Measurements from ENCODE around the gene OPALIN. TPM values are rescaled to one million over a fixed set of nuclear protein-coding genes. Genes with fewer than 3 reads are reported as not detected.

The OPALIN gene
- total RNA-seq, 1 donor from 2014 or later = not detected

DNA sequence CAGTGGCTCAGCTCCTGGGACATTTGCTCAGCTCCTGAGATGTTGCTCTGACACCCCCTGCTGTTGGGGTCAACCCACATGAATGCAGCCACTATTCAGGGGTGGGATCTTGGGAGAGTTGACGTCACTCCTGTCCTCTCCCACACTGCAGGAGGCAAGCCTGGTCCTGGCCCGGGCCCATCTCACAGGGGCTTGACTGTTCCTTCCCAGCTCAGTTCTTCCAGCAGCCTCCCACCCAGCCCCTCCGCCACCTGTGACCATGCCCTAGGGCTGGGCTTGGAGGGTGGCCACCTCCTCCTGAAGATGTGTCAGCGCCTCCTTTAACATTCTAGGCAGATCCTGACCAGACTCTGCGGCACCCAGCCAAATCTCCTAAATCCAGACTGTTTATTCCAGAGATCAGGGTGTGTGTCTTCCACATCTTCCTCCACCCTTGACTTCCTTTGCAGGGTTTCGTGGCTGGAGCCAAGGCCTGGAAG is 19.1 kb upstream of the OPALIN start:
- ATAC-seq = peak; percentile 63
- DNase-seq (ENCODE audit: missing footprints) = peak; percentile 73
- intact Hi-C loops (cut with DNase I) = loop anchor here (5.0 to 10.0 kb wide), 3 partner anchors 179 to 647 kb away; no protein-coding TSS in a partner anchor

DNA sequence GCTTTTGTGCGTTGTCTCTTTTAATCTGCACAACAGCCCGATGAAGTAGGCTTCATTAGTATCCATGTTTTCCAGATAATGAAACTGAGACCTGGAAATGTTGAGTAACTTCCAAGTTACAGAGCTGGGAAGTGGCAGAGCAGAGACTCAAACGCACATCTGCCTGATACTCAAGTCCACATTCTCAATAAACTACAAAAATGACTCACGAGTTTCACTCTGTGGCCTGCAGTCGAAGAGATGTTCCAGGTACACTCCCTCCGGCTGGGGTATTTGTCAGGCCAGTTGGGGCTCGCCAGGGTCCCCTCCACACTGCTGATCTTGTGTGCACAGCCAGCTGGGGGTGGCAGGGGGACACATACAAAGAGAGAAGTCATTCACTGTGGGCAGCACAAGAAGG is 17.7 kb upstream of the OPALIN start:
- ATAC-seq = no peak
- no peak for DNase-seq (ENCODE audit: missing footprints)
- intact Hi-C loops (cut with DNase I) = loop anchor here (5.0 to 10.0 kb wide), 3 partner anchors 181 to 648 kb away; no protein-coding TSS in a partner anchor

DNA sequence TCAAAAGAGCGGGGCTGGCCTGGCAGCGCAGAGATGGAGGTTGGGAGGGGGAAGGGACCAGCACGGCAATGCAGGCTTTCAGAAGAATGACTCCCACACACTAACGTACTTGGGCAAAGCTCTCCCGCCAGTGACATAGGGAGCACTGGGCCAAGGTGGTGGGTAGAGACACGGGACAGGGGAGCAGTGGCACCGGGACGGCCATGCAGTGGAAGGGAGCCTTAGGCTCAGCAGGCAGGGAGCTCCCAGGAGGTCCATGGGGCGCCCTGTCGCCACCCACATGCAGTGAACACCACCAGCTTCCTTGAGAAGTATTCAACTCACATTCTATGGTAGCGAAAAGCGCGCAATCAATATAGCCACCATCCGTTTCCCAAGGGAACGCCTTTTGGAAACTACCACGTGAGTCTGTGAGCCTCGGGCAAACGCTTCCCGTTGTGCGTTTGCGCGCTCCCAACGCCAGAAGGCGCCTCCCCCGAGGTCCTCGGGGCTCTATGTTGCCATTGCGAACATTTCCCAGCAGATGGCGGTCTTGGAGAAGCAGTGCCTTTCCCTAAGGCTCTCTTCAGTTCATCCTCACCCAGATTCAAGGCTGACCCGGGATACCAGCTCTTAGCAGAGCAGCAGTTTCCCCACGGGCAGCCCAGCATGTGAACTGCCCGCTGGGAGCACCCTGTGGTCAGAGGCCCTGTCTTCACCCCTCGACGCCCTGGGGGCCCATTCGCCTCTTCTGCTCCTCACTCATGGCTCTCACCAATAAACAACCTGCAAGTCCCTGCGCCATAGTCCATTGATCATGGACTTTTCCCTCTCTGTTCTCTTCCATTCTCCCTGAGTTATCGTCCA is 16.4 kb upstream of the OPALIN start:
- peak; percentile 85 for DNase-seq (ENCODE audit: missing footprints)
- intact Hi-C loops (cut with DNase I) = loop anchor here (1.0 to 10.0 kb wide), 5 partner anchors 138 to 650 kb away; partner anchors contain the start of genes LCOR and TLL2
- ATAC-seq = peak; percentile 85

DNA sequence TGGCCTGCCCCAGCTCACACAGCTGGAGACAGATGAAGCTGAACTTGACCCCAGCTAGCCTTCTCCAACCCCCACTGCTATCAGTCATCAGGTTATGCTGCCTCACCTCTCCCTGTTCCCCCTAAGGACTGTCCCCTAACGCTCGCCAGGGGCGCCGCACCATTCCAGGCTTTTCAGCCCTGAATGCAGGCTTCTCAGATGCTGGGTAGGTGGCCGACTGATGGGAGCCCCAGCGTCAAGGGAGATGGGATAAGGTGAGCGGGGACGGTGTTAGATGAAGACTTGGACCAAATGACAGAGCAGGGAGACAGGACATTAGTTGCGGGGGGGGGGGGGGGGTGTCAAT is 15.8 kb upstream of the OPALIN start:
- ATAC-seq = no peak

DNA sequence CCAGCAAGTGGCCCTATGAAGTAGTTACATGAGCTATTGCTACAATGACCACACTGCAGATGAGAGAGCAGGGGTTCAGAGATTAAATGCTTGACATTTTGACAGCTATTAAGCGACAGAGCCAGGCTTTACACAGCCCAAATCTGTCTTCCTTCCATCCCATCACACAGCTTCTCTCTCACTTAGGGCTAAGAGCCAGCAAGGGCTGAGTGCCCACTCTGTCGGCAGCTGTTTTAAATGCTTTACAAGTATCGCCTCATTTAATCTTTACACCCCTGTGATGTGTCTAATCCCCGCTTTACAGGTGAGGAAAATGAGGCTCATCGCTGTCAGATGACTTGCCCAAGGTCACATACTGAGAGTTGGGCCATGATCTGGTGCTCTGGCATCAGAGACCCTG is 15.2 kb upstream of the OPALIN start:
- intact Hi-C loops (cut with DNase I) = loop anchor here (5.0 to 10.0 kb wide), 2 partner anchors 458 to 651 kb away; partner anchors contain the start of gene LCOR
- DNase-seq (ENCODE audit: missing footprints) (no peak), ATAC-seq (no peak)

More for the DNA sequence above, 15.8 kb upstream of the OPALIN start:
- intact Hi-C loops (cut with DNase I) = loop anchor here (5.0 to 10.0 kb wide), 2 partner anchors 458 to 650 kb away; partner anchors contain the start of gene LCOR
- no peak for DNase-seq (ENCODE audit: missing footprints)

DNA sequence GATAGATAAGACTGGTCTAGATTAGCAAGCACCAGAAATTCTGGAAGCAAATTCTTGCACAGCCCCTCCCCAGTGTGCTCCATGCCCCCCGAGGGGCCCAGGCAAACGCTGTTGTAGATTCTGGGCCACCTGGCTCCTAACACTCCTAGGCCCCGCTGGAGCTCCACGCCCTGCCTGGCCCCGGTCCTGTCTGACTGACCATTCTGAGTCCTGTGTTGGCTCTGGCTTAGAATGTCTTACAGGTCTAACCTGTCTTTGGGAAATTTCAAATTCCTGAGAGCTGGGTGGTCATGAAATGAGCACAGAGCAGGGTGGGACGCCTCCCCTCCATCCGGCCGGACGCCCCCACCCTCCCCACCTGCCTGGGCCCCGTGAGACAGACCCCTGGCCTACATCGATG is 12.6 kb upstream of the OPALIN start:
- DNase-seq (ENCODE audit: missing footprints) = no peak
- intact Hi-C loops (cut with DNase I) = loop anchor here (5.0 to 10.0 kb wide), 2 partner anchors 461 to 653 kb away; partner anchors contain the start of gene LCOR
- ATAC-seq = no peak

DNA sequence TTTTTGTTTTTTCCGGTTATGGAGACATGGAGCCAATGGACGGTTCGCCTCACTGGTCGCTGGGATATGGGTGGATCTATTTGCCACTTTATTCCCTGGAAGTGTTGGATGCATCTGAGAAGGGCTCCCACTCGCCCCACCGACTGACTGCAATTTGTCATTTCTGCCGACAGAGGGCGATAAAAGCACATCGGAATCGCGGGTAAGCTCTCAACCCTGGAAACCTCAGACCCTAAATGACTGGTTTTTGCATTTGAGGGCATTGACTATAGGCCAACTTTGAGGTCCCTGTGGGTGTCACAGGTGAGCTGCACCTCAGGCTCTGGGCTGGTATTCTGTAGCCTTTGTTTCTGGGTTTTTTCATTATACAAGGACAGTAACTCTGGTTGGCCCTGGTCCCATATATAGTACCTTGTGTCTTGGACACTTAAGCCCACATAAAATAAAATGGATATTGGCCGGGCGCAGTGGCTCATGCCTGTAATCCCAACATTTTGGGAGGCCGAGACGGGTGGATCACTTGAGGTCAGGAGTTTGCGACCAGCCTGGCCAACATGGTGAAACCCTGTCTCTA is 11.9 kb upstream of the OPALIN start:
- no peak for DNase-seq (ENCODE audit: missing footprints)
- intact Hi-C loops (cut with DNase I) = loop anchor here (5.0 to 10.0 kb wide), 2 partner anchors 462 to 654 kb away; partner anchors contain the start of gene LCOR
- ATAC-seq = no peak

DNA sequence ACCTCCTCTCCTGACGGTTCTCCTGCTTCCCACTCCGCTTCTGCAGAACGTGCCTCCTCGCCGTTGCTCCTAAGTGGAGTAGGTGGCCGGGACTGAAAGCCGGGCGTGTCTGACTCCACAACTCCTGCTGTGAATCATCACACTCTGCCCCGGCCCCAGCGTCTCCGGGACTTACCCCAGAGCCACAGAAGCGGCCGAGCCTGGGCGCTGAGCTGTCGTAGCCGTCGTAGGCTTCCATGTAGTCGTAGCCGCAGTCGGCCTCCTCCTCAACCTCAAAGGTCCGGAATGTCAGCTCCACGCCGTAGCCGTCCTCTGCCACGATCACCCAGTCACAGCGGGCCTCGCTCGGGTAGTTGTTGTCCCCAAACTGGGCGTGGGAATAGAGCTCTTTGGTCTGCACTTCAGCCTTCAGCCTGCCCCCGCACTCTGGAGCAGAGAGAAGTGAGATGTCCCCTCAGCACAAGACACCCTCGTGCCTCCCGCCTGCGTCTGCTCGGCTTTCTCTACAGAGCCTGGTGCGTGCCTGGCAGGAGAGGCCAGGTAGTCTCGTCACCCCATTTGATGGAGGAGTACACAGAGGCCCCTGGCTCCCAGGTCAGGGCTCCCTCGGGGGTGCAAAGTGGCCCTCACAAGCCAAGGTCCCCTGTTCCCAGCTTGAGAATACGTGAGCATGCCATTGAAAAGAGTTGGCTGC is 11.2 kb upstream of the OPALIN start:
- ATAC-seq = no peak
- intact Hi-C loops (cut with DNase I) = loop anchor here (5.0 to 10.0 kb wide), 2 partner anchors 462 to 655 kb away; partner anchors contain the start of gene LCOR
- DNase-seq (ENCODE audit: missing footprints) = no peak

DNA sequence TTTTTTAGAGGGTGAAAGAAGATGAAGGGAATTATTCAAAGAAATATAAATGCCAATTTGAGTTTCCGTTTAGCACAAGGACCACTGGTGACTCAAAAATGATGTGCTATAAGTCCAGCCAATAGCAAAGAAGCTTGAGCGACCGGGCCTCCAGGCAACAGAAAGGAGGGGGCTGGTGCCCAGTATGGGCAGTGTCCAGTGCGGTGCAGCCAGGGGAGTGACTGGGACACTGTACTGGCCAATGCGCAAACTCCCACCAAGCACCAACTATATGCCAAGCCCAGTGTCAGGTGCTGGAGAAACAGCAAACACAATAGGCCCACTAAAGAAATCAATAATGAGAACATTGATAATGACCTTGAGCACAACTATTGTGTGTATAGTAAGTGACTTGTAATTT is 10.2 kb upstream of the OPALIN start:
- intact Hi-C loops (cut with DNase I) = no loop called here
- ATAC-seq (no peak), DNase-seq (ENCODE audit: missing footprints) (no peak)

DNA sequence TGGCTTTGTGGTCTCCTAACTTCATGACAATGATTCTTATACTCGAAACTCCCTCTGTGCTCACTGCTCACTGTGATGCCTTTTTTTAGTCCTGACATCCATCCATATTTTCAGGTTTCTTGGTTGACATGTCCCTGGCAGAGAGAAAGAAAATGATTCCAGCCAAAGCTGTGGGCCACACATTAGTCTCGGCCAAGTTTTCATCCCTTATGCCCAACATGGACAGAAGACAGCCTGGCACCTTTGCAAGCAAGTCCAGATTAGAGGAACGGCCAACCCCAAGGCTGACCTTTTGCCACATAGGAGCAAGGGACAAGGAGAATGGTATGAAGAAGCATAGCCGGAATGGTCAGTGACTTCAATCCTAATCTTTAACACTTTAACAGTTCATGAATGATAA is 8.7 kb upstream of the OPALIN start:
- ATAC-seq (peak; percentile 77), DNase-seq (ENCODE audit: missing footprints) (no peak)
- intact Hi-C loops (cut with DNase I) = no loop called here

DNA sequence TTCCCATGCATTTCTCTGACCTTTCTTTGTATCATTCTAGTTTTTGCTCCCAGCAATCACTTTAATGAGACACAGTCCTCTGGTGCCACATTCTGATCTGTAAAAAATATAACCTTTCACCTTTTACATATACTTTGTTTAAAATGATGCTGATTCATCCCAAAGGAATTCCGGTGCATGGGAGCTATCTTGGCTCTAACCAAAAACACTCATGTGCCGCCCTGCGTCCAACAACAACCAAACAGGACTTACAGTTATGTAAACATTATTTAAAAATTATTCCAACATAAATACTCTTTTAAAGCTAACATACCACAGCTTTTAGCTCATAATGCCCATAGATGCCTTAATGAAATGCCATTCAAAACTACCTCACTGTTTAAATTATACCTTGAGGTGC is 7.7 kb upstream of the OPALIN start:
- ATAC-seq (no peak), DNase-seq (ENCODE audit: missing footprints) (no peak)
- intact Hi-C loops (cut with DNase I) = no loop called here

DNA sequence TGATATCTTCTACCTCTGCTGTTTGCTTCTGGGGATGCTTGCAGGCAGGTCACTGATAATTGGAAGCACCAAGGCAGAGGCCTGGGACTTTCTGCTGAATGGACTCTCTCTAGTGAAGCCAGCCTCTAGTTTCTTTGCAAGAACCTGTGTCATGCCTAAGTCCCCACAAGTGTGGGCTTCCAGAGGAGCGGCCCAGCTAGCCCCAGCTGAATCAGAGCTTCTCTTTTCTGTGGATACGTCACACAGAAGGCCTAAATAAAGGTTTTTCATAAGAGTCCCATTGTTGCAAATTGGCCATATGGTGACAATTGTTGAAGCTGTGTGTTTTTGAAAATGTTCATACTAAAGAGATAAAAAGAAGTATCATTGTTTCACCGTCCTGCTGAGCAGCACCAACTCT is 6.8 kb upstream of the OPALIN start:
- intact Hi-C loops (cut with DNase I) = no loop called here
- no peak for DNase-seq (ENCODE audit: missing footprints)
- ATAC-seq = no peak

DNA sequence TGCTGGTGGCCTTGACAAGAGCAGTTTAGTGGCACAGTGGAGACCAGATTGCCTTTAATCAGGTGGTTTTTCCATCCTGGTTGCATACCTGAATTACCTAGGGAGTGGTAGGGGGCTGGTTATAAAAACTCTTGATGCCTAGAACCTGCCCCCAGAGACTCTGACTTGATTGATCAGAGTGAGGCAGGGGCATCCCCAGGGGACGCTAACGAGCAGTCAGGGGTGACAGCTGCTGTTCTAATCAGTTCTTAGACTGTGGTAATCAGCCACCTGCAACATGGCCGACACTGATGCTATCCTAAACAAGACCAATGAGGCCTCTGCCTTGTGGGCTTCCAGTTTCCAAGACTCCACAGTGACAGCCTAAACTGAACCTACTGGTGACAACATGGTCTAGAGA is 2.0 kb upstream of the OPALIN start:
- DNase-seq (ENCODE audit: missing footprints) = no peak
- intact Hi-C loops (cut with DNase I) = no loop called here
- no peak for ATAC-seq

DNA sequence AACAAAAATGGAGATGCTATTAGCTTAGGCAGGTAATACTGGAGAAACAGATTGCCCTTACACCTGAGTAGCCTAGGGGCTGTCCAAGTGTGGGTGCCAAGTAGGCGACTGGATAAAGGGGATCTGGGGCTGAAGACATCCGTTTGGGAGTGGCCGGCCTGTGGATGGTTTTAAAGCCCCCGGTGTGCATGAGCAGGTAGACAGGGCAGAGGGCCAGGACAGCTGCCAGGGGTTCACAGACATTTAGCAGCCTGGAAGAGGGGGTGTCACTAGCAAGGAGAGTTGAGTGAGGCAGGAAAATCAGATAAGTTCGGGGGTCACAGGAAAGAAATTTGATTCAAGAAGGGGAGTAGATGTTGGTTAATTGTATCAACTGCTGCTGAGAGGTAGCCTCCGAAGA is 1.5 kb upstream of the OPALIN start:
- ATAC-seq (no peak), DNase-seq (ENCODE audit: missing footprints) (no peak)
- intact Hi-C loops (cut with DNase I) = no loop called here

DNA sequence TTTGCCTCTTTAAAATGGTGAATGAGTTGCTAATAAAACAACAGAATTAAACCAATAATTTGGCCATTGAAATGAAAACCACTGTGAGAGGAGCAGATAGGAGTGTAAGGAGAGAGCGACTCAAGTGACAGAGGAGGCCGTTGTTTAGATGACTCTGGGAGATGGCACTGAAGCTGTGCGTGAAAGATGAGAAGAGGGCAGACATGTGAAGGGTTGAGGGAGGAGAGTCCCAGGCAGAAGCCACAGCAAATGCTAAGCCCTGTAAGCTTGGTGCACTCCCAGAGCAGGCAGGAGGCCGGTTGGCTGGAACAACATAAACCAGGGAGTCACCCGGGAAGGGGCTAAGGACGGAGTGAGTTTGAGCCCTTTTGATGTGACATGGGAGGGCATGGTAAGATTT is 814 bp upstream of the OPALIN start:
- intact Hi-C loops (cut with DNase I) = no loop called here
- DNase-seq (ENCODE audit: missing footprints) (no peak), ATAC-seq (no peak)

DNA sequence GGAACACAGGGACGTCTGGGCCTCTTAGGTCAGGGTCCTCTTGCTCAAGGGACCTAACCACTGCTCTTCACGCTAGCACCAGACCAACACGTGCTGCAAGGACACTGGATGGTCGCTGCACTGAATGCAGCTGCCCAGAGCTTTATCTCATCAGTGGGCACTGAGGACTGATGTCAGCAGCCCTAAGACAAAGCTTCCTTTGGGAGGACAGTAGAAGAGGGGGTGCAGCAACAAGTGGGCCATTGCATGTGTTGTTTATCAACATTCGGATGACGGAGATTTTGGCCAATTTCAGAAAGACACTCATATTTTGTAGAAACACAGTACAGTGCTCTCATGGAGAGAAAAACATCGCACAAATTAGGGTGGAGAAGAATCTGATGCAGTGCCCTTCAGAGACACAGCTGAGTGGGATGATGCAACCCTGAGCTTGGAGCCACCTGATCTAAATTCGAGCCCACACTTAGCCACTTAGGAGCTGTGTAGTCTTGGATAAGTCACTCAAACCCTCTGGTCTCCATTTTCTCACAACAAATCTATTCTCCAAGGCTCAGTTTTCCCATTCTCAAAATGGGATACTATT is 1.7 kb downstream of the OPALIN start:
- no peak for ATAC-seq

DNA sequence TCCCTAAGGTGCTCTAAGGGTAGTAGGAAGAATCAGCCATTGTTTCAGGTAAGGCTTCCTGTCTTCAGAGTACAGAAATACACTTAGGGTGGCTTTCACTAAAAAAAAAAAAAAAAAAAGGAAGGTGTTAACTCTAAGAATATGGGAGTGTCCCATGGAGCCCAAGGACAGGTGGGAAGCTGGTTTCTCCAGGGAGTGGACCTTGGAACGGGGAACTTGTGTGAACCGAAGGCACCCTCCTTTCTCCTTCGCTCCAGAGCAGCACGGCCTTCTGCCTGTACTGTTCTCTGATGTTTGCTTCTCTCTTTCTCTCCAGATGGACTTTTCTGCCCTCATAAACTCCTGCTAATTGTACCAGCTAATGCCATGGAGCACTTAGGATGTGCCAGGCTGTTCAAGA is 6.2 kb downstream of the OPALIN start:
- intact Hi-C loops (cut with DNase I) = no loop called here
- ATAC-seq = no peak
- no peak for DNase-seq (ENCODE audit: missing footprints)

More for the DNA sequence above, 1.7 kb downstream of the OPALIN start:
- intact Hi-C loops (cut with DNase I) = no loop called here
- DNase-seq (ENCODE audit: missing footprints) = no peak

DNA sequence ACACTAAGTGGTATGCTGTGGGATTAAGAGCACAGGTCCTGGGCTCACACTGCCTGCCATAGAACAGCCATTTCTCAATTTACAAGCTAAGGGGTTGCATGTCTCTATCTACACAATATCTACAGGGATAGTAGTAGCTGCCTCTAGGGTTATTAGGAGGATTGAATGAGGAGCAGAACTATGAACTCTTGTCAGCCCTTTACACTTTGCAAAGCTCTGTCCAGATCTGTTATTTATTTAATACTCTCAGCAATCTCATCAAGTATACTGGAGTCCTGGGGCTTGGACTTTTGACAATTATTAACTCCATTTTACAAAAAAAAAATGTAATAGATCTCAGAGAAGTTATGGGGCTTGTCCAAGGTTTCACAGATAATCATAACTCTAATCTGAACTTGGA is 6.8 kb downstream of the OPALIN start:
- ATAC-seq (no peak), DNase-seq (ENCODE audit: missing footprints) (no peak)
- intact Hi-C loops (cut with DNase I) = no loop called here

DNA sequence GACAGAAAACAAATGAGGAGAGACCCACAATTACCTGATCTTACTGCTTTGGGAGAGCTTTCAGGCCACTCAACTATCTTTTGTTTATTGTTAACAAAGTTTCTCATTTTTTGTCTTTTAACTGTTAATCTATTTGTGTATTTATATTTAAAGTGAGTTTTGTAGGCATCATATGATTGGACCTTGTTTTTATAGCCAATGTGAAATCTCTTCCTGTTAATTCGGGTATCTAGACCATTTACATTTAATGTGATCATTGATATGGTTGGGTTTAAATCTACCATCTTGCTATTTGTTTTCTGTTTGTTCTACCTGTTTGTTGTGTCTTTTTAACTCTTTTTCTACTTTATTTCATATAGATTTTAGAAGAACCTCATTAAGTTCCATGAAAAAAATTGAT is 12.5 kb downstream of the OPALIN start:
- intact Hi-C loops (cut with DNase I) = no loop called here
- no peak for DNase-seq (ENCODE audit: missing footprints)
- no peak for ATAC-seq
